Measurements from ENCODE around the gene INPPL1.

- TF ChIP-seq CTCF (IDR thresholded peaks at IDR 0.05) (no peak), POLR2AphosphoS5 (IDR thresholded peaks at IDR 0.05; ENCODE audit: insufficient read depth in 1 of 2, low read depth in 1 of 2) (no peak), POLR2A (IDR thresholded peaks at IDR 0.05) (no peak)
Measured at GRCh38 chr11:72227316-72228228, 3.0 kb downstream of the INPPL1 start.

Data from vagina (tissue), 2 donors.